Activated CD4-positive, alpha-beta T cell treated with anti-CD3 and anti-CD28 coated beads, Interleukin-2, amount 50 U/mL, for 48 hours (primary cell): ENCODE measurements around the gene PRPH2.
A peak's percentile ranks its signal among the peaks of the same experiment; 100 is the strongest.
"Not testable (repeated sequence)": the region's sequence is repeated elsewhere in the genome, so short reads cannot be mapped to it uniquely, and the experiment has no call there.

Experiments
- DNase-seq, 2 experiments: peaks; one replicate each; pipeline ENCODE4 v3.0.0-alpha.2; 2020

PRPH2 gene

DNA sequence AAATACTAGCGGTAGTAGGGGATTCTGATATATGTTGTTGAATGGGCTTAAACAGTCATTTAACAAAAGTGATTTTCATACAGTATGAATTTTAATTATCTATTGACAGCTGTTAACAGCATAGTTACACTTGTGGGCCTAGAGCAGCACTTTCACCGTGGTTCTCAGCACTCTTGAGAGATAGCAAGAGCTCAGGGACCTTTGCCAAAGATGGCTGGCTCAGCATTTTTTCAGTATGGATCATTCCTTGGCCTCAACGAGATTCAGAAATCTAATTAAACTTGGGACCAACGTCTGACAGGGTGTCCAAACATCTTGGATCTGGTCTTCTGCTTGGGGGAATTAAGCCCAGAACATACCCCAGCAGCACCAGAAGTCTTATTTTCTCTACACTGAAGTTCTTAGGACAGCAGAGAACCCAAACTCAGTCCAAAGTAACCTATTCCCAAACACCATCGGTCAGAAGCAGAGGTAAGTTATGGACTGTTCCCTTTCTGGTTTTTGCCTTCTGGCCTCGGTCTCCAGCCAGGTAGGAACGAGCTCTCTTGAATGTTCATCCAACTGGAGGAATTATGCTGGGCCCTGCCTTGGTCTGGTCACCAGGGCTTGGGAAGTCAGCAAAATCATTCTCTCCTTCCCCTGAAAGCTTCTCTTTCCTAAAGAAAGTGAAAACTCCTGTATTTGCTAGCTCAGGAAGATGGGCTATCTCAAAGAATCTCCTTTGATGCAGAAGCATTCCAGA lies 25.7 kb downstream of the PRPH2 start:
- no peak for DNase-seq

- DNase-seq = no peak
Observed at GRCh38 chr6:42694586-42694985, 27.8 kb downstream of the PRPH2 start.

GRCh38 chr6:42693725-42694323 lies 28.6 kb downstream of the PRPH2 start:
- DNase-seq = no peak

- no peak for DNase-seq
Observed at GRCh38 chr6:42692137-42692911, 30.1 kb downstream of the PRPH2 start.

DNA sequence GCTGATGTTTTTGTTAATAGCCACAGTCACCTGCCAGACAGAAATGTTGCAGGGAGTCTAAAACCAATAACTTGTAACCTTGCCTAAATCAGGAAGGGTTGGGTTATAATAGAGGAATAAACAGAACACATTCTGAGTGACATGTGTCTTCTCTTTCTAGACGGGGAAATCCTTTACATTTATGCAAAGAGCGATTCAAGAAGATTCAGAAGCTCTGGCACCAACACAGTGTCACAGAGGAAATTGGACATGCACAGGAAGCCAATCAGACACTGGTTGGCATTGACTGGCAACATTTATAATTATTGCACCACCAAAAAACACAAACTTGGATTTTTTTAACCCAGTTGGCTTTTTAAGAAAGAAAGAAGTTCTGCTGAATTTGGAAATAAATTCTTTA lies 31.5 kb downstream of the PRPH2 start:
- DNase-seq = no peak

DNA sequence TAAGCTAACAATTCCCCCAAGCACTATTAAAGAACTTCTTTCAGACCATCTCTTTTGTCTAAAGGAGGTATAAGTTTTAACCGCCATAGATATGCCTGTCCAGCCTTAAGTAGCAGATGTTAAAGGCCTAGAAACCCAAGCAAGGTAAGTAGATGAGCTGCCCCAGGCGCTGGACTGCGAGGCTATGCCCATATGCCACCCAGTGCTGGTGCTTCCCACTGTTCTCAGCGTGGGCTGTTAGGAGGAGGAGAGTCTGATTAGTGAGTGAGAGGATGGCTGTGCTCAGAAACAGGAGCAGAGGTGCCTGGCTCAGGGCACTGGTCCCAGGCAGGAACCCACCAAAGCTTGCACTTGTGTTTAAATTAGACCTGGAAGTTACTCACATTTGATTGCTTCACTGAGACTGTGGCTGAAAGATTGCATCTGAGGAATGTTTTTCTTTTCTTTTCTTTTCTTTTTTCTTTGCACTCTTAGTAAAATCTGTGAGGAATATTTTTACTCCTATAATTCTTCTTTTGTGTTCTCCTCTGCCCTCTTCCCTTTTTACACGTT lies 32.2 kb downstream of the PRPH2 start:
- DNase-seq = no peak

- no peak for DNase-seq
Observed at GRCh38 chr6:42689371-42689770, 33.0 kb downstream of the PRPH2 start.

DNA sequence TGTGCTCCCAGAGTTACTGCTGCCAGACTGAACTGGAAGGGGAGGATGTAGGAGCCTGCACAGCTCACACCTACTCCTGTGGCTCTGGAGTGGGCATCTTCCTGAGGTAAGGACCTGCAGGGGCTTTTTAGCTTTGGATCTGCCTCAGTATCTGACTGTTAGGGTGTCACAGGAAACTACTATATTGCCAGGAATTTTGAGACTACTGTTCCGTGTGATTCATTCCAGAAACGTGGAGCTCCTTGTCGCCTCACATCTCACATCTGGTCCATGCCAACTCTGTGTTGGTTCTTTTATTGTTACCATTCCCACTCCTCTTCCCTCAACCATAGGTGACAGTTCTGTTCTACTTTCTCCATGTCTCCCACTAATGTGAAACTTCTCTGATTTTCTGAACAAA lies 34.1 kb downstream of the PRPH2 start:
- no peak for DNase-seq

DNA sequence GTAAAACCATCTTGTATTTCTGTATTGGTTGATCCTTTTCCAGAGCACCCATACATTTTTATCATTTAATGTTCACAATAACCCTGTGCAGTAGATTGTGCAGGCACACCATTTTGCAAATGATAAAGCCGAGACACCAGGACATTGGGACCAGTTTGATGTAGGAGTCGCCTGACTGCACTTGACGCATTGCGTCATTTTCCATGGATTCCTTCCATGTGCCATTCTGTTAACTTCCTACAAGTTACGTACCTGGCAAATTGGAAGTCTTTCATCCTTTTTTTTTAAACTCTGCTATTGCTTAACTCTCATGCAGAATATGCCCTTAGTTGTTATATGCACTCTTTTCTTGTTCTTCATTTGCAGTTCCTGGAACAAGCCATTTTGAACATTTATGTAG lies 43.0 kb downstream of the PRPH2 start:
- DNase-seq = no peak

- DNase-seq = no peak
Observed at GRCh38 chr6:42674780-42675179, 47.6 kb downstream of the PRPH2 start.

- DNase-seq = not testable (repeated sequence)
Observed at GRCh38 chr6:42674368-42674767, 48.0 kb downstream of the PRPH2 start.

GRCh38 chr6:42664718-42665117 lies 57.7 kb downstream of the PRPH2 start:
- no peak for DNase-seq

DNA sequence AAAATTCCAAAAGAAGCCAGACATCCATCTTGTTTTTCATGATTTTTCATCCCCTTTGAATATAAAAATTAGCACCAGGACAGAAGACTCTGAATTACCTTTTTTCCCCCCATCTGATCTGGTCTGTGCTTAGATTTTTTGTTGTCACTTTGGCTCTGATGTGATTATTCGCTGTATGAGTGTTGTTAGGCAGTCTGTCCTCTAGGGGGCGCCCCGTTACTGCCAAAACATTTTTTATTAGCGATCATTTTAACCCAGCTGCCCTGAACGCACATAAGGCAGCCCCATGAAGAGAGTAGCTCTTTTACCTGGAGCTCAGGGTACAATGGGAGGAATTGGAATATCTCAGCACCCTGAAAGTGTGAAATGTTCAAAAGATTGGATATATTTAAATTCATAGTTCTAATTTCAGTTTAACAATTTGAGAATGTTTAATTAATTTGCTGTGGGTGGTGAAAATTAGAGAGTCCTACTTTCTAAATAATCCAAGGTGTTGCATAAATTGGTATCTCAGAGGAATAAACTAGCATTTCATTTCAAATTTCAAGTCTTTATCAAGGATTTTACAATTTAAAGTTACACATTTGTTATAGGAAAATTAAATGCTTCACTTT lies 60.8 kb downstream of the PRPH2 start:
- DNase-seq = peak; percentile 85 to 87

GRCh38 chr6:42659806-42660205 lies 62.6 kb downstream of the PRPH2 start:
- no peak for DNase-seq

DNA sequence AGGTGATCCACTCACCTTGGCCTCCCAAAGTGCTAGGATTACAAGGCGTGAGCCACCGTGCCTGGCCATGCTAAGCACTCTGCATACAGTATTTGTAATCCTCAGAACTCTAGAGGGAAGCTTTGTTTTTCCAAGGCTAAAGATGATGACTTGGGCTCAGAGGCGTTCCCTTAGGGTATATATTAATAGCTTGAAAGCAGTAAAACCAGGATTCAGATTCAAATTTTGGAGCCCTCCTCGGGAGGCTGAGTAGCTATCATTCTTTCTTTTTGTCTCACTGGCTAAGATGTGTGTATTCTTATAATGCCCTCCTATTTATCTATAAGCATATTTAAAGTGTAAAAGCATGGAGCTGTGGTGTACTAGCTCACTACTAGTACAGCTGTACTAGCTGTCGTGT lies 68.5 kb downstream of the PRPH2 start:
- no peak for DNase-seq

DNA sequence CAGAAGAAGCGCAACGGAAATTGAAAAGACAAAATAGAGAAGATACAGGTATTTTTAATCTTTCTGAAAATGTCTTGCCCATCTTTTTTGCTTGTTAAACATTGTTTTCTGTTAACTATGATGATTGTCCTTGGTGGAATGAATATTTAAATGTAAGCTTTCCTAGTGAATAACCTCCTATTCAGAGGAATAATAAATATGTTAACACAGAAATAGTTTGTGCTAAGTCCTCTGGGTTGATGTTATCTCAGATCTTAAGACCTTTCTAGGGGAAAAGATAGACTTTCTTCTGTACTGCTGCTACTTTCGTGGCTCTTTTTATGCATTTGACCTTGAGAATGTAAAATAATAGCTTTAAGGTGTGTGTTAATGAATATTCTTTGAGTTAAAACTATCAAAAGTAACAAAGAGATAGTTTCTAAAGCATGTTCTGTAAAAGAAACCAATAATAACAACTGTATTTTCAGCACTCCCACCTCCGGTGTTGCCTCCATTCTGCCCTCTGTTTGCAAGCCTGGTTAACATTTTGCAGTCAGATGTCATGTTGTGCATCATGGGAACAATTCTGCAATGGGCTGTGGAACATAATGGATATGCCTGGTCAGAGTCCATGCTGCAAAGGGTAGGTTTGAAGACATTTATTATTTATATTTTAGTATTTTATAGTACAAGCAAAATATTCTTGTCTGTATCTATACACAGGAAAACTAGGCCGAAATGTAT lies 70.2 kb downstream of the PRPH2 start:
- DNase-seq = no peak
